Measurements from ENCODE around the gene HGD. TPM values are rescaled to one million over a fixed set of nuclear protein-coding genes. Genes with fewer than 3 reads are reported as not detected.

The HGD gene
- total RNA-seq, 1 donor from 2014 or later = 0.52 TPM

DNA sequence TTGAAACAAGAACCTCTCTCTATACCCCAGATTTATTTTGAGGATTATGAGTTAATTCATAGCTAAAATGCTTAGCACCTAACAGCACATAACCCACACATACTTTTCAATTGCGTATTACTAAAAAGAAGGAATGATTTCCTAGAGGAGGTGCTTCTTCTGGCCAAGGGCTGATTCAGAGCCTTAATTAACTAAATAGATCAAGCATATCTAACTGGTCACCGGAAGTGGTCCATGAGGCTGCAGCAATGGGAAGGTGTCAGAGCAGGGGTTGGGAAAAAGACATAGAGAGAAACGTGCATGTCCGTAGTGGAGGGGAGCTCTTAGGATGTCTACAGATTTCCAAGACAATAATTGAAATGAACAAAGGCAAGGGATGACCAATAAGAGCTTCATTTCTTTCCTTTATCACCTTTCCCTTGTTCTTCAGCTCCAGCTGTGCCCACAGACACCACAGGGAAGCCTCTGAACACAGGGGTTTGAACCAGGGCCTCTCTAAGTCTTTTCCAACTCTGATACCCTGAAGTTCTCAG, 467 bp downstream of the HGD start:
- Histone ChIP-seq H3K27me3 (ENCODE audit: insufficient read depth, low read length) (no peaks in the 10 kb centered on the region), H3K36me3 (ENCODE audit: insufficient read depth, low read length) (no peaks in the 10 kb centered on the region), H3K4me1 (ENCODE audit: insufficient read depth, low read length) (peaks cover 10% of the 10 kb centered on the region), H3K4me2 (ENCODE audit: low read length) (no peak overlapping the region), H3K27ac (ENCODE audit: low read depth, low read length) (no peak overlapping the region), H2AFZ (ENCODE audit: low read depth, low read length) (no peak overlapping the region), H3K9me3 (ENCODE audit: insufficient read depth, low read depth, low read length) (no peaks in the 10 kb centered on the region), H3K4me3 (ENCODE audit: insufficient read depth, low read depth, low read length) (no peak overlapping the region), H4K20me1 (ENCODE audit: insufficient read depth, low read length) (no peaks in the 10 kb centered on the region), H3K9ac (ENCODE audit: low read length) (no peak overlapping the region), H3K79me2 (ENCODE audit: insufficient read depth, low read length) (no peaks in the 10 kb centered on the region)
- H3K36me3 Mint-ChIP-seq (ENCODE audit: low read depth, unreplicated experiment) = peaks cover 2% of the 10 kb centered on the region
- H3K4me3 Mint-ChIP-seq (ENCODE audit: unreplicated experiment) = no peak overlapping the region
- FAIRE-seq (no peak), DNase-seq (ENCODE audit: low read depth) (no peak)
- H3K9me3 Mint-ChIP-seq (ENCODE audit: unreplicated experiment) = peaks cover 5% of the 10 kb centered on the region
- TF ChIP-seq, protein P1, sequence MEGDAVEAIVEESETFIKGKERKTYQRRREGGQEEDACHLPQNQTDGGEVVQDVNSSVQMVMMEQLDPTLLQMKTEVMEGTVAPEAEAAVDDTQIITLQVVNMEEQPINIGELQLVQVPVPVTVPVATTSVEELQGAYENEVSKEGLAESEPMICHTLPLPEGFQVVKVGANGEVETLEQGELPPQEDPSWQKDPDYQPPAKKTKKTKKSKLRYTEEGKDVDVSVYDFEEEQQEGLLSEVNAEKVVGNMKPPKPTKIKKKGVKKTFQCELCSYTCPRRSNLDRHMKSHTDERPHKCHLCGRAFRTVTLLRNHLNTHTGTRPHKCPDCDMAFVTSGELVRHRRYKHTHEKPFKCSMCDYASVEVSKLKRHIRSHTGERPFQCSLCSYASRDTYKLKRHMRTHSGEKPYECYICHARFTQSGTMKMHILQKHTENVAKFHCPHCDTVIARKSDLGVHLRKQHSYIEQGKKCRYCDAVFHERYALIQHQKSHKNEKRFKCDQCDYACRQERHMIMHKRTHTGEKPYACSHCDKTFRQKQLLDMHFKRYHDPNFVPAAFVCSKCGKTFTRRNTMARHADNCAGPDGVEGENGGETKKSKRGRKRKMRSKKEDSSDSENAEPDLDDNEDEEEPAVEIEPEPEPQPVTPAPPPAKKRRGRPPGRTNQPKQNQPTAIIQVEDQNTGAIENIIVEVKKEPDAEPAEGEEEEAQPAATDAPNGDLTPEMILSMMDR (IDR thresholded peaks at IDR 0.05; ENCODE audit: insufficient read depth, low read depth, low read length) = no peak
- TF ChIP-seq EZH2 (IDR thresholded peaks at IDR 0.05; ENCODE audit: insufficient read depth, low read length) = no peak
- no peak overlapping the region for H3K27ac Mint-ChIP-seq (ENCODE audit: unreplicated experiment)
- H3K4me1 Mint-ChIP-seq (ENCODE audit: low read depth, unreplicated experiment) = peaks cover 27% of the 10 kb centered on the region
- H3K27me3 Mint-ChIP-seq (ENCODE audit: low read depth, unreplicated experiment) = no peaks in the 10 kb centered on the region

DNA sequence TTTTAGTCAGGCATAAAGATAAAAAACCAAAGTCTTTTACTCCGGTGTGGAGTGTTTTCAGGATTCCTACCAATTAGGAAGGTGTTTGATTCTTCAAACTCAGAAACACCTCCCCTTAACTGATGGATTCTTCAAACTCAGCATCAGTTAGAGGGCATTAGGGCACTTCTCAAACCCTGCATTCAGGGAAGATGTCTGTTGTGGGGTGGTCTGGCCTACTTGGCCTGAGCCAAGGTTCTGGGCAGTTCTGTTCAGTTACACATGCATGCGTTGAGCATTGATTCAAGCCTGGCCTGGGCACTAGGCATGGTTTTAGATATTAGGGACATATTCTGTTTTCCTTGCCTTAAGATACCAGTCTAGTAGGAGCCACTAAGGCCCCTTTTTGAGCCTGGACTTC, 1.0 kb downstream of the HGD start:
- Mint-ChIP-seq H3K4me3 (ENCODE audit: unreplicated experiment) (no peak overlapping the region), H3K9me3 (ENCODE audit: unreplicated experiment) (peaks cover 5% of the 10 kb centered on the region), H3K27me3 (ENCODE audit: low read depth, unreplicated experiment) (no peaks in the 10 kb centered on the region), H3K4me1 (ENCODE audit: low read depth, unreplicated experiment) (peaks cover 27% of the 10 kb centered on the region), H3K36me3 (ENCODE audit: low read depth, unreplicated experiment) (peaks cover 2% of the 10 kb centered on the region), H3K27ac (ENCODE audit: unreplicated experiment) (no peak overlapping the region)
- Histone ChIP-seq H3K79me2 (ENCODE audit: insufficient read depth, low read length) (no peaks in the 10 kb centered on the region), H3K9me3 (ENCODE audit: insufficient read depth, low read depth, low read length) (no peaks in the 10 kb centered on the region), H3K27me3 (ENCODE audit: insufficient read depth, low read length) (no peaks in the 10 kb centered on the region), H3K4me2 (ENCODE audit: low read length) (no peak overlapping the region), H4K20me1 (ENCODE audit: insufficient read depth, low read length) (no peaks in the 10 kb centered on the region), H2AFZ (ENCODE audit: low read depth, low read length) (no peak overlapping the region), H3K36me3 (ENCODE audit: insufficient read depth, low read length) (no peaks in the 10 kb centered on the region), H3K4me1 (ENCODE audit: insufficient read depth, low read length) (peaks cover 10% of the 10 kb centered on the region), H3K4me3 (ENCODE audit: insufficient read depth, low read depth, low read length) (no peak overlapping the region), H3K9ac (ENCODE audit: low read length) (no peak overlapping the region), H3K27ac (ENCODE audit: low read depth, low read length) (no peak overlapping the region)
- TF ChIP-seq EZH2 (IDR thresholded peaks at IDR 0.05; ENCODE audit: insufficient read depth, low read length) = no peak
- TF ChIP-seq, protein P1 (IDR thresholded peaks at IDR 0.05; ENCODE audit: insufficient read depth, low read depth, low read length) = no peak
- FAIRE-seq = no peak
- no peak for DNase-seq (ENCODE audit: low read depth)

DNA sequence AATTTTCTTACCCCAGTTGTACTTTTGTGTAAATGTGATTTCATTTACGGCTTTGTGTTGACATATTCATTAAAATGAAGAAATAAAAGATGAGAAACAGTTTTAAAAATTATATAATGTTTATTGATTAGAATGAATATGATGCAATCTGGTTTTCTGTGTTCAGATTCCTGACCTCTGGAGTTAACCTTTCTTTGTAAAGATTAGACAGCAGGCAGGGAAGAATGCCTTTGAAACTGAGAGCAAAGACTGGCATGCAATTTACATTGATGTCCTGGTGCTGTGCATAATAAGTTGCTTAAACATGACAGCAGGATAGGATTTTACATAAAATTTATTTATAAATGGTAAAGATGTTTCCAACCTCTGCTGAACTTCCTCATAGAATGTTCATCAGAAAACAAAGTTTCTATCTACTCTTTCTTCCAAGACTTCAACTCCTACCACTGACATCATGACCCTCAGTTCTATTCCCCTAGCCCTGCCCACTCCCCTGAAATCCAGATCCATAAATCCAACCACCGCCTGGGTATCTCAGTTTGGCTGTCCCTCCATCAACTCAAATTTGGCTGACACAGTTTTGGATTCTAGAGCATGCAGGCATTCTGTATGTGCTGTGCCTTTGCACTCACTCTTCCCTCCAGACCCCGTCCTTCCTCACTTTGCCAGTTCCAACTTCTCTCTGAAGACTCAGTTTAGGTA, 1.7 kb downstream of the HGD start:
- H3K4me3 Mint-ChIP-seq (ENCODE audit: unreplicated experiment) = no peak overlapping the region
- DNase-seq (ENCODE audit: low read depth) (no peak), FAIRE-seq (no peak)
- H3K27ac Mint-ChIP-seq (ENCODE audit: unreplicated experiment) = no peak overlapping the region
- TF ChIP-seq, protein P1 (IDR thresholded peaks at IDR 0.05; ENCODE audit: insufficient read depth, low read depth, low read length) = no peak
- TF ChIP-seq EZH2 (IDR thresholded peaks at IDR 0.05; ENCODE audit: insufficient read depth, low read length) = no peak
- H3K27me3 Mint-ChIP-seq (ENCODE audit: low read depth, unreplicated experiment) = no peaks in the 10 kb centered on the region
- peaks cover 27% of the 10 kb centered on the region for H3K4me1 Mint-ChIP-seq (ENCODE audit: low read depth, unreplicated experiment)
- Histone ChIP-seq H3K9ac (ENCODE audit: low read length) (no peak overlapping the region), H3K4me2 (ENCODE audit: low read length) (no peak overlapping the region), H3K27ac (ENCODE audit: low read depth, low read length) (no peak overlapping the region), H3K27me3 (ENCODE audit: insufficient read depth, low read length) (no peaks in the 10 kb centered on the region), H3K36me3 (ENCODE audit: insufficient read depth, low read length) (no peaks in the 10 kb centered on the region), H3K79me2 (ENCODE audit: insufficient read depth, low read length) (no peaks in the 10 kb centered on the region), H3K4me3 (ENCODE audit: insufficient read depth, low read depth, low read length) (no peak overlapping the region), H4K20me1 (ENCODE audit: insufficient read depth, low read length) (no peaks in the 10 kb centered on the region), H2AFZ (ENCODE audit: low read depth, low read length) (no peak overlapping the region), H3K9me3 (ENCODE audit: insufficient read depth, low read depth, low read length) (no peaks in the 10 kb centered on the region), H3K4me1 (ENCODE audit: insufficient read depth, low read length) (peaks cover 10% of the 10 kb centered on the region)
- H3K9me3 Mint-ChIP-seq (ENCODE audit: unreplicated experiment) = peaks cover 5% of the 10 kb centered on the region
- H3K36me3 Mint-ChIP-seq (ENCODE audit: low read depth, unreplicated experiment) = peaks cover 2% of the 10 kb centered on the region

Data from astrocyte (in vitro differentiated cells and primary cell).